Measurements from ENCODE around the gene BANP. TPM values are rescaled to one million over a fixed set of nuclear protein-coding genes. Genes with fewer than 3 reads are reported as not detected.
"Not testable (repeated sequence)": the region's sequence is repeated elsewhere in the genome, so short reads cannot be mapped to it uniquely, and the experiment has no call there.

Gene BANP
- total RNA-seq, 1 donor from 2014 or later, result 34.3 TPM

DNA sequence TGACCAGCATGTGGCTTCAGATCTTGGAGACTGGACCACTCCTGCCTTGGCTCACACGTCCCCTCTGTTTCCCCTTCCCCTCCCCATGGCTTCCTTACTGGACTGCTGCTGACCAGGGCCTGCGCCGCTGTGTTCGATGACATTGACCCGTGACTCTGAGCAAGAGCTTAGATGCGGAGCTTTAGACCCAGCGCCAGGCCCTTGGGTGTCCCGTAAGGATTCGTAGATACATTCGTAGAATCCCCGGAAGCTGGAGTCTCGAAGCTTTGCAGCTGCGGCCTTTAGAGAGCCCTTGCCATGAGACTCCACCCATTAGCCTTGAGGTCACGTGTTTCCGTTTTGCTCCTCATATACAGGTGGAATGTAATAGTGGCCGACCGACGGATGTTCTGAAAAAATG lies 65.2 kb downstream of the BANP start:
- DNase-seq, result not testable (repeated sequence)

DNA sequence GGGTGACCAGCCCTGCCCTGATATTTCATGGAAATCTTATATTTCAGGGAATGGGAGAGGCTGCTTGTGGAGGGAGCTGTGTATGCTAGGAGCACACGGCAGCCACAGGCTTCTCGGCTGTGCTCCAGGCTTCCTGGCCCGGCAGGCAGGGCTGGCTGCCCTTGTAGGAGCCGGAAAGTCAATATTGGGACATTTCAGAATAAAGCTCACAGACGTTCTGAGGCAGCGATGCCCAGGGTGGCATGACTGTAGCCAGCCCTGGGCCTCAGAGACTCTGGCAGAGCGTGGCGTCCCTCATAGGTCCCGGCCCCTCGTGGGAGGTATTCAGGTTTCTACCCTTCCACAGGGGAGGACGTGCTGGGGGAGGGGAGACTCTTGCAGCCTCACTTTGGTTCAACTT lies 65.7 kb downstream of the BANP start:
- DNase-seq, result no peak

DNA sequence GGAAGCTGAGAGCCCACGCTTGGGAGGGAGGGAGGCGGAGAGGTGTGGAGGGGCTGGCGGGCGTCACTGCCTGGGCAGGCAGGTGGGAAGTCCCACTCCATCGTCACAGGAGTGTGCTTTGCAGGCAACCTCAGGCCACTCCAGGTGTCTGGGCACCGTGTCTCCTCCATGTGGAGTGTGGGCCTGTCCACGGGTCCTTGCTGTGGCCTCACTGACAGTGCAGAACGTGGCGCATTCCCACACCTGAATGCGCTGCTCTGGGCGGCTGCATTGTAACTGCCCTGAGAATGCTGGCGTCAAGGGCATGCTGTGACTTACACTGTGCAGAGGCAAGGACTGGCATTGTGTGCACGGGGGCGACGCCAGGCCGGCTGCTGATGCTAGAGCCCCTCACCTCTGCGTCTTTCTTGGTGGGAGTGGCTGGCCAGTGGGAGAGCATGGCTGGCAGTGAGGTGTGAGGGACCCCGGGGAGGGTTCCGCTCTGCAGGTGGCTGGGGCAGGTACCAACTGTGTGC lies 66.4 kb downstream of the BANP start:
- DNase-seq, result no peak

DNA sequence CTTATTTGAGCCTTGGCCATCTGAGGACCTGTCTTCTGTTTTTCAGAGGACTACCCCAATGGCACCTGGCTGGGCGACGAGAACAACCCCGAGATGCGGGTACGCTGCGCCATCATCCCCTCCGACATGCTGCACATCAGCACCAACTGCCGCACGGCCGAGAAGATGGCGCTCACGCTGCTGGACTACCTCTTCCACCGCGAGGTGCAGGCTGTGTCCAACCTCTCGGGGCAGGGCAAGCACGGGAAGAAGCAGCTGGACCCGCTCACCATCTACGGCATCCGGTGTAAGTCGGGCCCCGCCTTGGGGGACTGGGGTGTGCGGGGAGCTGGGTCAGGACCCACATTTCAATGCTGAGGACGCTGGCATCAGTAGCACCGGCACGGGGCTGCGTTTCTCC lies 67.1 kb downstream of the BANP start:
- DNase-seq, result not testable (repeated sequence)

DNA sequence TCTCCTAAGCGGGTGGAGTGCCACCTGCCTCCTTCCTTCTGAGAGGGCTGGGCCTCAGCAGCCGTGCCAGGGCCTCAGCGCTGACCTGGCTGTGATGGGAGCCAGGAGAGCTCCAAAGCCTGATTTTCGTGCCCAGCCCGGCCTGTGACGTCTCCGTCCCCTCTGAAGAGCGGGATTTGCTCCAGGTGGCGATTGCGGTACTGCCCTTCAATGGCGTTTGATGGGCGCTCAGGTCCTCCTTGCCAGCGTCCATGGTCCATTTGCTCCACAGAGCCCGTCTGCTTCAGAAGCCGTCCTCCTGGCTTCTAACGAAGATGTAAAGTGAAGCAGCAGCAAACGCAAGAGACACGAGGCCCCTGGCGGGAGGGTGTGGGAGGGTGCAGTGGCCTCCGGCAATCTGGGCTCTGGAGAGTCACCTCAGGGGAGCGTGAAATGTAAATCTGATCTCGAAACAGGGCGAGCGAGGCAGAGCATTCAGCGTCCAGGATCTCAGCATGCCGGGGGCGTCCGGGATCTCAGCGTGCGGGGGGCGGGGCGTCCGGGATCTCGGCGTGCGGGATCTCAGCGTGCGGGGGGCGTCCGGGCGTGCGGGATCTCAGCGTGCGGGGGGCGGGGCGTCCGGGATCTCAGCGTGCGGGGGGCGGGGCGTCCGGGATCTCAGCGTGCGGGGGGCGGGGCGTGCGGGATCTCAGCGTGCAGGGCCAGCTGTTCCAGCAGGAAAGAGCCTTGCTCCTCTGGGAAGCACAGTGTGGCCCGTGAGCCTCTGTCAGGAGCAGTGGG lies 68.0 kb downstream of the BANP start:
- DNase-seq, result not testable (repeated sequence)

DNA sequence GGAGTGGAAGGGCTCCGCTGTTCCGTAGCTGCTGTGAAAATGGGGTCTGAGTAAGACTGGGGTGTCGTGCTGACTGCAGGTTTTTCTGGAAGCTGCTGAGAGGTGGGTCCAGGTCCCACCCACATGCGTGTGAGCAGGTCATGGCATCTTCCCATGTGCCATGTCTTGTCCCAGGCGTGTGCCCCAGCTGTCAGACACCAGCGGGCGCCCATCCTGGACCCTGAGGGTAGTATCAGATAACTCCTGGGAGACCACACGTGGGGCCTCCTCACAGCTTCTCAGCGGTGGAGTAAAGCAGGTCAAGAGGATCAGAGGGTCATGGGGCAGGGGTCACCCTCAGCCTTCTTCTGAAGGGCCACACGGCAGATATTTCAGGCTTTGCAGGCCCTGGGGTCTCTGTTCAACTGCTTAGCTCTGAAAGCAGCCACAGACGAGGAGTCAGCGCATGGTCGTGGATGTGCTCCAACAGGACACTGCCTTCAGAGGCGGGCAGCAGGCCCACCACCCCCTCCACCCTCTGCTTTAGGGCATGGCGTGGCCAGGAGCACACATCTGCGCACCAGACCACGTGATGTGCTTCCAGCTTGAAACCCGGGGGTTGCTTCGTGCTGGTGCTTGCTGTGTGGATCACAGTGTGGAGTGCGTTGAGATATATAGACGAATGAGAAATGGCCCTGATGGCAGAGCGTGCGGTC lies 68.7 kb downstream of the BANP start:
- DNase-seq, result no peak

DNA sequence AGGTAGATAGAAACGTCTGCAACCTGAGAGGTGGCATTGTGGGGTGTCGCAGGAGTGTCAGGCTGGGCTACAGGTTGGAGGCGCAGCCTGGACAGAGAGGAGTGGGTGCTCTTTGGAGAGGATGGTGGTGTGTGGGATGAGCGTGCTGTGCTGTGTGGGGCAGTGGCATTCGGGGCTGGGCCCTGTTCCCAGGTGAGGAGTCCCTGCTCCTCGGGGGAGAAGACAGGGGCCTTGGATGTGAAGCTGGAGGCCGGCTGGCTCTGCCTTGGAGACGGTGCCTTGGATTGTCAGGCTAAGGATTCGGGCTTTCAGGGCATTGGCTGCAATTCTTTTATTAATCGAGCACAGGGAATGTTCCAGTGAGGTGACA lies 69.3 kb downstream of the BANP start:
- DNase-seq, result no peak

DNA sequence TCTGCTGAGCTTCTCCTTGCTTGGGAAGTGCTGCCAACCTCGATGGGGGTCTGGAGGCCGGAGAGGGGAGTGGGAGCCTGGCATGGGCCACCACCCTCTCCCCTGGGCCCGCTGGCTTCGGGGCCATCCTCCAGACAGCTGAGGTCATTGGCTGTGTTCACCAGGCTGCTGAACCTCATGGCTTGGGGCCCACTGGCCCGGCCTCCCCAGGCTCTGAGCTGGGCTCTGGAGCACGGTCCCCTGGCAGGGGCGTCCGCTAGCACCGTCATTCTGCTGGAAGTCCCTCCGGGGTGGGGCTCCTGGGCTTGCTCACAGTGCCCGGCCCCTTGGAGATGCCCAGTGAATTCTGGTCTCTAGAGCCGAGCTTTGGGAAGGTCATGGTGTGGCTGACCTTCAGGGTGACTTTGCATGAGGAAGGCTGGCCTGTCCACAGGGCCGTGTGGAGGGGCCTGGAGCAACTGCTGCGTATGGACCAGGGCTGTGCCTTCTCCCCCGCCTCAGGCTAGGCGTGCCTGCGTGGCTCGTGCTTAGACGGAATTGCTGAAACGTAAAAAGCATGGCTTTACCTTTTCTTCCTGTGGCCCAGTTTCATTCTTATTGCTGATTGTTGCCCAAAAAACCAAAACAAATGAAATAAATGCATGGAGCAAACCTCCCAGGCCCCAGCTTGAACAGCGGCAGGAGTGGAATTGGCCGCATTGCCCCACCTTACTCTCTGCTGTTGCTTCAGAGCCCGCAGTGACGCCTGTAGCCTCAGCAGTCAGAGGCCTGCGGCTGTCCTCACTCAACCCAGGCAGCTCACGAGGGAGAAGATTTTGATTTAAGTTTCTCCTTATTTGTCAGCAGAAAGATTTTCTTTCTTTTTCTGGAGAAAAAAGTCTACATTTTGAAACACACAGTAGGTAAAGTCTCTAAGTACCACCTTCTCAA lies 70.1 kb downstream of the BANP start:
- not testable (repeated sequence) for DNase-seq

DNA sequence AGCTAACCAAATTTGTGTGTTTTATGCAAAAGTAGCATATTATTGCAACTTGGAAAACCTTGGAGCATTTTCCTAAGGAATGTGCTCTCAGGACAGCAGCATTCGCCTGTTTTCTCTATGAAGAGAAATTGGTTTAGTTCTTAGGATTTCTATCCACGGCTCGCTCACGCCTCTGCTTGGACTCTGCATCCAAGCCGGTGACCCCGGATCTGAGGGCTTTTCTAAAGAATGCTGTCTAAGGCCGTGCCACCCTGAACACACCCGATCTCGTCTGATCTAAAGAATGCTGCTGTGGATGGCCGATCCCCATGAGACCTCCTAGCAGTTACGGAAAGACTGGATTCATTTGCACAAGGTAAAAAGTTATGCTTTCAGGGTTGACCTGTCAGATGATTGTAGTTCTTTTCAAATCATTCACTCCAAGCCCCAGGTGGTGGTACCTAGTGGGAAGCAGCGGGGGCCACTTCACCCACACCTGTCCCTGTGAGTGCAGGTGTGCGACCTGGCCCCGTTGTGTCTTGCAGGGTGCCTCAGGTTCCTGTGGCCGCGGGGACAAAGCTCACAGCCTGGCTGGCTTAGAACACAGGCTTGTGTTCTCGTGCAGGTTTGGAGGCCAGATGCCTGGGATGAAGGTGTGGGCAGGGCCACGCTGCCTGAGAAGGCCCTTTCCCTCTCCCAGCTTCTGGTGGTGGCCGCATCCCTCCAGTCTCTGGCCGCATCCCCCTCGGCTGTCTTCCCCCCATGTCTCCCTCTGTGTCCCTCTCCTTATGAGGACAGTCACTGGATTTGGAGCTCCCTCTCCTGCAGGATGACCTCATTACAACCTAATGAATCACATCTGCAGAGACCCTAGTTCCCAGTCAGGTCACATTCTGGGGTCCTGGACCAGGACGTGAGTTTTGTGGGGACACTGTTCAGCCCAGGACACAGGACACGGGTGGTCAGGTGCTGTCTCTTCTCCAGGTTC lies 71.1 kb downstream of the BANP start:
- DNase-seq, result no peak

DNA sequence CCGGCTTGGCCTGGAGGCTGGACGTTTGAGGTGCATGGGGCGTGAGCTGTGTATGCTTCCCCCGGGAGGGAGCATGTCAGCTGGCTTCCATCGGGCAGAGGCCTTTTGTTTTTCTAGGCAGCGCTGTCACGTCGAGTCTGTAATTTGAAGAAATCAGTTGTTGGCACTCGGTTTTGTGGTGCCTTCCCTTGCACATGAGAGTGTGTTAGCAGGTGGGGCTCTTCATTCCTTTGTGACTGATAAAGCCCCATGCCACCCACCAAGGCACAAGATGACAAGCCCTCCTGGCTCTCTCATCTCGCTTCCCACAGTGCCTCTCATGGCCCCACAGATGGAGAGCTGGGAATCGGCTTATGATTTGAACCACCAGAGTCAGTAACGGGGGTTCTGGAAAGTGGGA lies 72.1 kb downstream of the BANP start:
- no peak for DNase-seq

DNA sequence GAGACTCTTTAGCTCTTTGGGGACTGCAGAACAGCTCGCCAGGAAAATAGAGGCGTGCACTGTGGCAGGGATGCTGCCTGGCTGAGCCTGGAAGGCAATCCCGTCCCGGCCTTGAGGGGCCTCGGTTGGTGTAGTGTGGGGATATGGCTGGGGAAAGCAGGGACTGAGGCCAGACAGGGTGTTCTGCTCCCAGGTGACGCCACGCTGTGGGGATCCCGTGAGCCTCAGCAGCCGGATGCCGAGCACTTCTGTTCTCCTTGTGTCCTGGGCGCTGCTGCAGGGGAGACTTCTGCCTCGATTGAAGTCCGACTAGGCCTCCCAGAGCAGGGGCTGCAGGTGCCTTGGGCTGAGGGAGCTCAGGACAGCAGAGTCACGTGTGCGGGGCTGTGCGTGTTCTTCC lies 72.6 kb downstream of the BANP start:
- no peak for DNase-seq

DNA sequence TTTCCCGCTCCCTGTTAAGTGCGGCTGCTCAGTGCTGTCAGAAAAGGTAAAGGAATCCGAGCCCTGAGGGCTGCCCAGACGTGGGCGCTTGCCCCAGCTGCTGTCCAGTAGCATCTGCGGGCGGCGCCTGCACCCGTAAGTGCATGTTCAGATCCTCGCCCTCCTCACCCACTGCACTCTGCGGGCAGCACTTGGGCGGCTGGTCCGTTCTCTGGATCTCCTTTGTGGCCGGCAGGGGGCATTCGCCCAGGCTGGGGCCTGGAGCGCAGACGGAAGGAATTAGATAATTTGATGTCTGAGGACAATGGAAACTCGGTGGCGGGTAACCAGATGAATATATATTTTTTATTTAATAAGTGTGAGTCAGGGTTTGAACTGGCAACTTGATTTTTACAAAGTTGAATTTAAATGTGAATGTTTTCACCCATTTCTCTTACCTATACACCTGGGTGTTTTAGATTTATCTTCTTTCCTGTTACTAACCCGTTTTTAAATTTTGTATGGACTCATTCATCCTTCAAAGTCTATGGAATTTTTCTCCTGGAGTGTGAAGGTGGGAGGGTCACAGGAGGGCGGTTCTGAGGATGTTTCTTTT lies 73.4 kb downstream of the BANP start:
- not testable (repeated sequence) for DNase-seq

DNA sequence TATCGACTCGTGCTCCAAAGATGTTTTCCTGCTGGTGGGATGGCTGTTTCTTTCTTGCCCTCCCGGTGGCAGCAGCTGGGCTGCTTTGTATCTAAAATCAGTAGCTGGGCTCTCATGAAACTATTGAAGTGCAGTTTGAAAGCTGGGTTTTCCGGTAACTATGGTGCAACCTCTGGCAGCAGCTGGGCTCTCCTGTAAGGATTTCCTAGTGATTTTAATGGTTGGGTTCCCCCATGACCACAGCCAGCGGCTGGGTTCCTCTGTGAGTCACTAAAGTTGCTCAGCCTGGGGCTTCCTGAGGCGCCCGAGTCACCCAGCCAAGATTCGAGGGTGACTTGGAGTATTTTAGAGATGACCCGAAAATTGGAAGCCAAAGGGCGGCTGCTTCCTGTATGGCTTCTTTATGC lies 73.9 kb downstream of the BANP start:
- DNase-seq, result not testable (repeated sequence)

DNA sequence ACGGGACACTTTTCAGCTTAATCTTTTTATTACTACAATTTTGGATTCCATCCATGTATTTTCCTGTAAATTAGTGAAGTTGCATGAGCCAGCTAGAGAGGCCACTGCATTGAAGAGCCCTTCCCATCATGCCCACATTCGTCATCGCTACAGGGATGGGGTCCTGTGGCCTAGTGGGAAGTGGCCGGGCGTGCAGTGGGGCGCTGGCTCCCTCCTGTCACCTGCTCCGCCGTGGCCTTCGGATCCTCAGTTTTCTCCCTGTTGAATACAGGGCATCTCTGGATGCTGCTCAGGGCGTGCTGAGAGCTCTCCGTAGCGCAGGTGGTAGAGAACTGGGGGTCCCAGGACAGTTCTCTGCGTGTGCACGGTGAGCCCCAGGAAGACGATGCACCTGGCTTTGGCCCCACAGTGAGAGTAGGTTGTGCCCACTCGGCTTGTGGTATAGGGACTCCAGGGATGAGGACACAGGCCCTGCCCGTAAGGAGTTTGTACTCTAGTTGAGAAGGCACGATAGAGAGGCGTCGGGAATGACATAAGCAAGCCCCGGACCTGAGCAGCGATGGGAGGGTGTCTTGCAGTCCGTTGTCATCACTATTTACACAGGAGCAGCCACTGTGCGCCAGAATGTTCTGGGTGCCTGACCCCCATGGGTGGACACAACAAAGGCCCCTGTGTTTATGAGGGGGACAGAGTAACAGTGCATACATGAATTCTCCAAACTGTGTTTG lies 74.8 kb downstream of the BANP start:
- not testable (repeated sequence) for DNase-seq

DNA sequence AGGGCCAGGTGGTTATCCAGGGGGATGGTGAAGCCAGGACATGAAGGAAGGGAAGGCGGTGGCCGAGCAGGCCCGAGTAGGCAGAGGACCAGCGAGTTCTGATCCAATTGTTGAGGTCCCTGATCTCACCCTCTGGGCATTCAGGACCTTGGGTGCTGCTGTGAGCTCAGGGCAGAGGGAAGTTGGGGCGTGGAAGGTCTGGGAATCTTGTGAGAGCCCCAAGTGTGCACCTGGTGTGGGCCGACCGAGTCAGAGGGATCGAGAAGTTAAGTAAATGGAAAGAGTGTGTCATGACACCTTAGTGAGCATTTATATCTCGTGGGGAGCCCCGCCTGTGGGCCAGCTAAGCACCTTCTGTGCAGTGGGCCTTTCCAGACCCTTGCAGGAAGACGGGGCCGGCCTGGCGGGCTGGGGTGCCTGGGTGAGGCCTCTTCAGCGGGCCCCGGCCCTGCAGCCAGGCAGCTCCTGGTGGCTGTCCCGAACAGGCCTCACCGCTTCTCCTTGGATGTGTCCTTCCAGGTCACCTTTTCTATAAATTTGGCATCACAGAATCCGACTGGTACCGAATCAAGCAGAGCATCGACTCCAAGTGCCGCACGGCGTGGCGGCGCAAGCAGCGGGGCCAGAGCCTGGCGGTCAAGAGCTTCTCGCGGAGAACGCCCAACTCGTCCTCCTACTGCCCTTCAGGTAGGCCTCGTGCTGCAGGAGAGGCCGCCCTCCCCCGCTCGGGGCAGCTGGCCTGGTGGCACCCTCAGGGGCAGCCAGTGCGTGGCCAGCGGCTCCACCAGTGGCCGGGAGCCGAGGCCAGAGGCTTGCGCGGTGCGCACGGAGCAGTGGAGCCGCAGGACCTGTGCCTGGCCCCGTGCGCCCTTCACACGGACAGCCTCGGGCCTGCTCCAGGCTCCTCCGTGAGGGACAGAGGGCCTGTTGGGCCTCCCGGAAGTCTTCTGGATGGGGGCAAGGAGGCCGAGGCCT lies 76.0 kb downstream of the BANP start:
- no peak for DNase-seq

DNA sequence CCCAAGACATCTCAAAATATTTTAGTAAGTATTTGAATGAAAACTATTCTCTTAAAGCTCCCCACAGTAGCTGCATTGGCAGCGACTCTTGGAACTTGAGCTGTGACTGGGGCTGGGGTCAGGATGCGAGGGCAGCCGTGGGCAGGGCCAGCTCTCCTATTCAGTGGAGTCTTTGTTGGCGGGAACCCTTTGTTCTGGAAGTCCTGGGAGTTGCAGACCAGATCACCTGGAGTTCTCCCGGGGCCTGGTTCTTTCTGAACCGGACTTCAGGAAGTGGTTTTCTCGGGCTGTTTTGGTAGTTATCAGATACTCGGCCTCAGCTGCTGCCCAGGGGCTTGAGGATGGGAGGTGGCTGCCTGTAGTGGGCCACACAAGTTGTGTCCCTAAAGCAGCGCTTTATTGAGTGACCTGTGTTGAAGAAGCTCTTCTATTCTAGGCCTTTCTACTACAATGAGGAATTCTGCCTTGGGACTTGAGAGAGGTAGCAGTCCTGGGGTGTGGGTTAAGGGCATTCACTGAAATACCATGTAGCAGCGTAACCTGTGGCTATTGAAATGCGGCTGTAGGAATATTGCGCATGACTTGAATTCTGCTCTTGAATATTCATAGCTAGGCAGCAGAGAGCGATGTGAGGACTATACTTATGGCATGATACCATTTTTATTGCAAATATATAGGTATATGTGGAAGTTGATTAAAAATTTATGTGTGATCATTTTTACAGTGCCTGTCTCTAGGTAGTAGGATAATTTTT lies 77.1 kb downstream of the BANP start:
- DNase-seq, result not testable (repeated sequence)

DNA sequence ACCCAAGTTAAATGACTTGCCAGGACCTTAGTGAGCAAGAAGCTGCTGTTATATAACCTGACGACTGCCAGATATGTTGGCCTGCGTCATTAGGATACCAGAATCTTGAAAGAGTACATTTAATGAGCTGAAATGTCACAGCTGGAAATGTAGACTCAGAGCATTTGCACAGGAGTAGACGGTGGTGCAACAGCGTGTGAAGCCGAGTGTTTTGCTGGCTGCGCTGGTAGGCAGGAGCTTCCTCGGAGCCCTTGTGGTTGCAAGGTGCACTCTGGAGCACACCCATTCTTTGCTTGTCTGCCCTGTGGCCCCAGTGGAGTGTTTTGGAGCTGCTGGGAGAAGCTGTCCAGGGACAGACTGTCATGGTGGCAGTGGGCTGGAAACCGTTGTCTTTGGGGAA lies 79.3 kb downstream of the BANP start:
- no peak for DNase-seq

DNA sequence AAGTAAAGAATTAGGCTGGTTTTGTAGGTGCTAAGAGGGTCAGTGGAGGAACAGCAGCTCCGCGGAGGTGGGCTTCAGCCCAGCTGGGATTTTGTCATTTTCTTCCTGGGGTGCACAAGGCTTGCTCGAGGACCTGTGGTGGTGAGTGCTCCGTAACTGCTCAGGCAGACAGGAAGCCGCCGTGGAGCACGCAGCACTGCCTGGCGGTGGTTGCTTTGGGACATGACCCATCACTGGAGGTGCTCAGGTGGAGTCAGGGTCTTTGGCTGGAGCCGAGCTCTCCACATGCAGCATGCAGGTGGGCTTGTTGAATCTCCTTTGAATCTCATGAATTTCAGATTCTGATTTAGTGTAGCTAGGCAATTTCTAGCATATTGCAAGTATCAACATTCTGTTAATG lies 79.7 kb downstream of the BANP start:
- not testable (repeated sequence) for DNase-seq

Measured in occipital lobe (tissue), 2 donors.